Measurements from ENCODE around the gene ADAM30. TPM values are rescaled to one million over a fixed set of nuclear protein-coding genes. Genes with fewer than 3 reads are reported as not detected.

ADAM30 gene
- total RNA-seq, 1 donor from 2014 or later: not detected

DNA sequence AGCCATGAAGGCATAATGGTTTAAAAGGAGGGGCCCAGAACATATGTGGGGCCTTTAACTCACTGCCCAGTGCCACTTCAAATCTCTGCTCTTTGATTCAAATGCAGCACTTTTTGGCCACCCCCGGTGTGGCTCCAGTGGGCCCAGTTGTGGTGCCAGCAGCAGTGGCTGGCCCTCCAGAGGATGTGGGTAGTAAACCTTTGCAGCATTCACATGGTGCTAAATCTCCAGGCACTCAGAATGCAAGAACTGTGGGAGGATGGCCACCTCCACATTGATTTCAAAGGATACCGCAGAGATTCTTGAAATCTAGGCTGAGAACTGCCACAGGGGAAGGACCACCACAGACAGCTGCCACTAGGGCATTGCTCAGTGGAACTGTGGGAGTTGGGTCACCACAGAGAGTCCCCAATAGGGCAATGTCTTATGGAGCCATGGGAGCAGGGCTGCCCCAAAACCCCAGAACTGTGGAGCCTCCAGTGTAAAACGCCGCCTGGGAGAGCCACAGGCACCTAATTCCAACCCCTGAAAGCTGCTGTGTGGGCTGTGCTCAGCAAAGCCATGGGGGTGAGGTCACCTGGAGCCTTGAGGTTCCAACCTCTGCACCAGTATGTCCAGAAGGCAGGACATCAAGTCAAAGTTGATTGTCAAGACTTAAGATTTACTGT lies 6.6 kb upstream of the ADAM30 start:
- H3K4me3 Mint-ChIP-seq (ENCODE audit: unreplicated experiment): no peak overlapping the region
- peaks cover 8% of the 10 kb centered on the region for H3K36me3 Mint-ChIP-seq (ENCODE audit: unreplicated experiment)
- DNase-seq: no peak
- H3K4me1 Mint-ChIP-seq (ENCODE audit: low read depth, unreplicated experiment): no peaks in the 10 kb centered on the region
- TF ChIP-seq CTCF (IDR thresholded peaks at IDR 0.05; ENCODE audit: partially characterized antibody, unreplicated experiment): no peak
- H3K9me3 Mint-ChIP-seq (ENCODE audit: unreplicated experiment): no peaks in the 10 kb centered on the region
- H3K27ac Mint-ChIP-seq (ENCODE audit: unreplicated experiment): no peak overlapping the region
- peaks cover 2% of the 10 kb centered on the region for H3K27me3 Mint-ChIP-seq (ENCODE audit: unreplicated experiment)

DNA sequence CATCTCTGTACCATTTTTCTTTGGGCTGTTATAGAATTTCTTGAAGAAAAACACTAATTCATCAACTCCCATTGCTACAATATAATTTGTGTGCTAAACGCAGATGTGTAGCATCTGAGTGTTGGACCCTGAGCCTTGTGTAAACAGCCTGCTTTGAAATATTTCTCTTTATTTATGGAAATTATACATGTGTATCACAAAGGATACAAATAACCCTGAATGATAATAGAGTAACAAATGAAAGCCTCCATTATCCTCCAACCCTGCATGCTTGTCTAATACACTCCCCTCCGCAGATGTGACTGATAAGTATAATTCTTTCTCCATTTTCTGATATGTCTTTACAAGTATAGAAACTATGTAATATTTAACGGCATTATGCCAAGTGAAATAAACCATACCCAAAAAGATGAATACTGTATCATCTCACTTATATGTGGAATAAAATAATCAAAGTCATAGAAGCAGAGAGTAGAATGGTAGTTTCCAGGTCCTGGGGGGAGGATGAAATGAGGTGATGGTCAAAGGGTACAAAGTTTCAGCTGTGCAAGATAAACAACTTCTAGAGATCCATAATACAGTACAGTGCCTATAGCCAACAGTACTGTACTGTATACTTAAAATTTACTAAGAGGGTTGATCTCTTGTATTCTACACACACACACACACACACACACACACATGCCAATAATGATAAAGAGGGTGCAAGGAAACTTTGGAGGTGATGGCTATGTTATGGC lies 2.8 kb upstream of the ADAM30 start:
- peaks cover 3% of the 10 kb centered on the region for H3K9me3 Mint-ChIP-seq (ENCODE audit: unreplicated experiment)
- no peaks in the 10 kb centered on the region for H3K27me3 Mint-ChIP-seq (ENCODE audit: unreplicated experiment)
- DNase-seq: no peak
- H3K36me3 Mint-ChIP-seq (ENCODE audit: unreplicated experiment): no peaks in the 10 kb centered on the region
- no peak overlapping the region for H3K4me3 Mint-ChIP-seq (ENCODE audit: unreplicated experiment)
- no peaks in the 10 kb centered on the region for H3K4me1 Mint-ChIP-seq (ENCODE audit: low read depth, unreplicated experiment)
- no peak overlapping the region for H3K27ac Mint-ChIP-seq (ENCODE audit: unreplicated experiment)
- no peak for TF ChIP-seq CTCF (IDR thresholded peaks at IDR 0.05; ENCODE audit: partially characterized antibody, unreplicated experiment)

DNA sequence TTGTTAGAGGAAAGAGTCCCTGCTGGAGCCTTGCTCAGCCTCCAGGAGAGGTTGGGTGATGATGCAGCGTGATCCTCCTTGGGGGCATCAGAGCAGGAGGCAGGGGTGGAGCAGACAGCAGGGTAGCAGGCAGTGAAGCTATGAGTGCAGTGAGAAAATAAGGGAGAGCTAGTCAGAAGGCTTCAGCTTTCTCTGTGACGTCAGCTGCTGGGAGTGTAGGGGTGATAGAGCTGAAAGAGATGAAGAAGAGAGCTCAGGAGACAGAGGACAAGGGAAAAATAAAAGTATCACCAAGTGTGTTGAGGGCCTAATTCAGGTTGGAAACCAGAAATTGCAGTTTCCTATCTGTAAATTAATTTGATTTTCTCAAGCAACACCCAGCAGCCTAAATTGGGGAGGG lies 2.2 kb upstream of the ADAM30 start:
- DNase-seq: no peak
- no peak for TF ChIP-seq CTCF (IDR thresholded peaks at IDR 0.05; ENCODE audit: partially characterized antibody, unreplicated experiment)
- no peak overlapping the region for H3K27ac Mint-ChIP-seq (ENCODE audit: unreplicated experiment)
- H3K4me1 Mint-ChIP-seq (ENCODE audit: low read depth, unreplicated experiment): no peaks in the 10 kb centered on the region
- H3K27me3 Mint-ChIP-seq (ENCODE audit: unreplicated experiment): no peaks in the 10 kb centered on the region
- H3K36me3 Mint-ChIP-seq (ENCODE audit: unreplicated experiment): no peaks in the 10 kb centered on the region
- peaks cover 3% of the 10 kb centered on the region for H3K9me3 Mint-ChIP-seq (ENCODE audit: unreplicated experiment)
- no peak overlapping the region for H3K4me3 Mint-ChIP-seq (ENCODE audit: unreplicated experiment)

- Mint-ChIP-seq H3K4me3 (ENCODE audit: unreplicated experiment) (no peak overlapping the region), H3K27me3 (ENCODE audit: unreplicated experiment) (no peaks in the 10 kb centered on the region), H3K36me3 (ENCODE audit: unreplicated experiment) (no peaks in the 10 kb centered on the region), H3K27ac (ENCODE audit: unreplicated experiment) (no peak overlapping the region), H3K9me3 (ENCODE audit: unreplicated experiment) (peaks cover 3% of the 10 kb centered on the region), H3K4me1 (ENCODE audit: low read depth, unreplicated experiment) (no peaks in the 10 kb centered on the region)
- TF ChIP-seq CTCF (IDR thresholded peaks at IDR 0.05; ENCODE audit: partially characterized antibody, unreplicated experiment): no peak
- no peak for DNase-seq
These were observed 1.2 kb downstream of the ADAM30 start for GRCh38 chr1:119895102-119895501.

All from glutamatergic neuron (in vitro differentiated cells).